Right kidney (tissue), 1 donor: ENCODE measurements around the gene ASL.
A peak's percentile ranks its signal among the peaks of the same experiment; 100 is the strongest.
"Not testable (repeated sequence)": the region's sequence is repeated elsewhere in the genome, so short reads cannot be mapped to it uniquely, and the experiment has no call there.

Source experiments
- DNase-seq: peaks from one replicate; pipeline ENCODE4 v3.0.0-alpha.2; 2016

The ASL gene

DNA sequence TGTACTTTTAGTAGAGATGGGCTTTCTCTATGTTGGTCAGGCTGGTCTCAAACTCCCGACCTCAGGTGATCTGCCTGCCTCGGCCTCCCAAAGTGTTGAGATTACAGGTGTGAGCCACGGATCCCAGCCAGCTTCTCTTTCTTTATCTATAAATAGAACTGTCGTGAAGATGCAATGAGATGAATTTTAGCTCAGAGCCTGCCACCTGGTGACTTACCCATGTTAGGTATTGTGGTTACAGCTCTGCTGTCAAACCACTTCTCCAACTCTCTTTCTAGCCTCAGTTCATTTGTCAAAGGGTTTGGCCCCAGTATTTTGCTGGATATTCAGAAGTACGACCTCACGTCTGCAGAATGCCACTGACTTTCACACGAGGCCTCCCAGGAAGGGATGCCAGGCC lies 3.4 kb upstream of the ASL start:
- not testable (repeated sequence) for DNase-seq

DNA sequence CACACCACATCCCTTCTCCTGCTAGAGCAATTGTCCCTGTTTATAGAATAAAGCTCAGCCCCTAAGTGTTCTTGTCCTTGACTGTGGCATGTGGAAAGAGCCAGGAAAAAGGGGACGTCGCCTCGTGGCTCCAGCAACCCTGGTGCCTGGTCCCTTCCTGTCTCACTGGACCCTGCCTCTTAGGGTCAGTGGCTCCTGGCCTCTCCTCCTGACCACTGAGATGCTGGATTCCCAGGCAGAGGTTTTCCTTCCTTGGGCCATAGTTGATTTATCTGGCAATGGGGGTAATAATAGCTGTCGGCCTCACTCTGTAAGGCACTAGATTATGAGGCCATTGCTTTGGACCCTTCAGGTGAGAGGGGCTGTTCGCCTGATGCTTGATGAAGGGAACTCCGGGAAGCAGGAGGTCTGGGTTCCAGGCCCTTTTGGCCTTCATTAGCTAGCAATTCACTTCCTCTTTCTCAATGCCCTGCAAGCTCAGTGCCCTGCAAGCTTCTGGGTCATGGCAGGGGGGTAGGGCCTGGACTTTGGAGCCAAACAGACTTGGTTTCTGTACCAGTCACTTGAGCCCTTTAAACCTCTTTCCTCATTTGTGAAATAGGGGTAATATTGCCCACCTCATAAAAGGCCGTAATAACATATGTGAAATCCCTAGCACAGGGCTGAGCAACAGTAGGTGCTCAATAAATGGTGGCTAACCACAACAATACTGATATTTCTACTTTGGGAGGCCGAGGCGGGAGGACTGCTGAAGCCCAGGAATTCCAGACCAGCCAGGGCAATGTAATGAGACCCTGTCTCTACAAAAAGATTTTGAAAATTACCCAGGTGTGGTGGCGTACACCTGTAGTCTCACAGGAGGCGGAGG lies 1.1 kb downstream of the ASL start:
- no peak for DNase-seq

DNA sequence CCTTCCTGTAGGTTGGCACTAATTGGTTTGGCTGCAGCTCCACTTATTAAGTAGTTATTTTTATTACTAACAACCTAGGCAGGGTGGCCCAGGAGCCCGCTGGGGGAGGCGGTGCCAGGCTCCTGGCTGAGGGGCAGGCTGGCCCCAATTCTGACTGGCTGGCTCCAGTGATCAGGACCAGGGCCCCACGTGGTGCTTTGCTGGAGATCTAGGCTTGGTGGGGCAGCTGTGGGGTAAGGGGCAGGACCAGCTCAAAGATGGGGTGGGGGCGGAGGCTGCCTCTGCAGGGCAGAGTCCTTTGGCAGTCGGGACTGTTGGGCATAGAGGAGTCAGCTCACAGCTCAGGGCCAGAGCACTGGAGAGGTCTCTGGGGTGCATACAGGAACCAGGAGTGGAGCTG lies 2.4 kb downstream of the ASL start:
- no peak for DNase-seq

DNA sequence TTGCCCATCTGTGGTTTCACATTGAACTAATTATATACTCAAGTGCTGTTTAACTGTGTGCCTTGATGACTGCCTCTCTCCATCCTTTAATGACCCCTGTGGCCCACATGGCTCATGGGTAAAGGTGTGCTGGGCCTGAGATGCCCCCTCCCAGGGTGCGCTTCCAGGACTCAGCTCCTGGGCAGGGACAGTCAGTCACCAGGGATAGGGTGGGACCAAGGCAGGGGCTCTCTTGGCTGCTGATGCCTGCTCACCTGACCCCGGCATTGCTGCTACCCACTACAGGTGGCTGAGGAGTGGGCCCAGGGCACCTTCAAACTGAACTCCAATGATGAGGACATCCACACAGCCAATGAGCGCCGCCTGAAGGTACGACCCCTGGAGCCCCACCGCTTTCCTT lies 6.5 kb downstream of the ASL start:
- no peak for DNase-seq

DNA sequence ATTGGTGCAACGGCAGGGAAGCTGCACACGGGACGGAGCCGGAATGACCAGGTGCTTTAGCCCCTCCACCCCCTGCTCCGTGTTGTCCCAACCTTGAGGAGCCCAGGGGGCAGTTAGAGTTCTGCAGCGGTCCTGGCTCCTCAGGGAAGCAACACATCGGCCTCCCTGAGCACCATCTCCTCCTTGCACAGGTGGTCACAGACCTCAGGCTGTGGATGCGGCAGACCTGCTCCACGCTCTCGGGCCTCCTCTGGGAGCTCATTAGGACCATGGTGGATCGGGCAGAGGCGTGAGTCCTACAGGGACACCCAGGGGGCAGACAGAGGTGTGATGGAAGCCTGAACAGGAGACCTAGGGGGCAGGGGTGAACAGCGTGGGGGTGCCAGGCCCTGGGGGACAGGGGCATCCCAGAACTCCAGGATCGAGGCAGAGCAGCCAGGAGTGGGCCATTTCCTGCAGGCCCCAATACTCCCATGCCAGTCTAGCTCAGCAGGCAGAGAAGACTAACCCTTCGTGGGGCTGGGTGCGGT lies 7.3 kb downstream of the ASL start:
- DNase-seq = no peak

DNA sequence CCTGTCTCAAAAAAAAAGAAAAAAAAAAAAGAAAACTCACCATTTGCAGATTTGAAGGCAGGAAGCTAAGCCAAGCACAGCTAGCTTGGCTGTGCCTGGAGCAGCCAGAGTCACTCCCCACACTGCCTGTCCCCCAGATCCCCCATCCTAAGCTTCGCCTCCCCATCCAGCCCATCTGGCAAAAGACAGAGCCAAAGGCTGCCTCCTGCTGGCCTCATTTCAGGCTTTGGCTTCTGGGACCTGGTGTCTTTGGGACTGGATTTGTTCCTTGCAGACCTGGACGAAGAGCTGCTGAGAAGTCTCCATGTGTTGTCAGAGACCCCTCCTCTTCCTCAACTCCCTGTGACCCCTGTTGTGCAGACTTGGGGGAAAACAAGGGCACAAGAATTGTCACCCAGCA lies 8.1 kb downstream of the ASL start:
- no peak for DNase-seq

DNA sequence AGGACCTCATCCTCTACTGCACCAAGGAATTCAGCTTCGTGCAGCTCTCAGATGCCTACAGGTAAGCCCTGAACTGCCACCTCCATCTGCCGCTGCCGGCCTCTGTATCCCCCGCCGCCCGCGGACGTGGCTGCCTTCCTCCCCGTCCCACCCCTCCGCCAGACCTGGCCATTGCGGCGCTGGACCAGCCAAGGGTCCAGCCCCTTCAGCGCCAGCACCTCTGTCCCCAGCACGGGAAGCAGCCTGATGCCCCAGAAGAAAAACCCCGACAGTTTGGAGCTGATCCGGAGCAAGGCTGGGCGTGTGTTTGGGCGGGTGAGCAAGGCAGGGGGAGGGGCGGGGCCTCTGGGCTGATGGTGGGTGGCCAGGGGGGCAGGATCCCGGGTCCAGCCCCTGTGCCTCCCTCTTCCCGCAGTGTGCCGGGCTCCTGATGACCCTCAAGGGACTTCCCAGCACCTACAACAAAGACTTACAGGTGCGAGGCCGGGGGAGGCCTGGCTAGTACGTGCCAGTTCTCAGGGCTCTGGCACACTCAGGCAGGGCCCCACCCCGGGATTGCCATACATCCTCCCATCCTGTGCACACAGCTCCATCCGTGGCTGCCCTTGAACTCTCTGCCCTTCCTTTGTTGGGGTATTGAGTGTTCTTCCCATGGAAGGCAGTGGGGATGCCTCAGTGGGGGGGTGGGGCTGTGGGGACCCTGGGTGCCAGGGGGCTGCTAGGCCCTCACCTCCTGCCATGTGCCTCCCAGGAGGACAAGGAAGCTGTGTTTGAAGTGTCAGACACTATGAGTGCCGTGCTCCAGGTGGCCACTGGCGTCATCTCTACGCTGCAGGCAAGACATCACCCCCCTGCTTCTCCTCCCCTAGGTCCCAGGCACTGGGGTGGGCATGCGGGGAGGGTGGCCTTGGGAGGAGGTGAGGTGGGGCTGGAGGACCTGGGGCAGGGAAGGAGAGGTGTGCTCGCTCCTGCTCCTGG lies 13.5 kb downstream of the ASL start:
- DNase-seq = no peak

DNA sequence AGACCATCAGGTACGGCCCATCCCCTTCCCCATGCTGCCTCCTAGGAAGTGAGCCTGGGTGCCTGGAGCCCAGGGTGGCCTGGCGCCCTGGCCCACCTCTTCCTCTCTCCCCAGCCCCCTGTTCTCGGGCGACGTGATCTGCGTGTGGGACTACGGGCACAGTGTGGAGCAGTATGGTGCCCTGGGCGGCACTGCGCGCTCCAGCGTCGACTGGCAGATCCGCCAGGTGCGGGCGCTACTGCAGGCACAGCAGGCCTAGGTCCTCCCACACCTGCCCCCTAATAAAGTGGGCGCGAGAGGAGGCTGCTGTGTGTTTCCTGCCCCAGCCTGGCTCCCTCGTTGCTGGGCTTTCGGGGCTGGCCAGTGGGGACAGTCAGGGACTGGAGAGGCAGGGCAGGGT lies 17.0 kb downstream of the ASL start:
- DNase-seq = no peak

DNA sequence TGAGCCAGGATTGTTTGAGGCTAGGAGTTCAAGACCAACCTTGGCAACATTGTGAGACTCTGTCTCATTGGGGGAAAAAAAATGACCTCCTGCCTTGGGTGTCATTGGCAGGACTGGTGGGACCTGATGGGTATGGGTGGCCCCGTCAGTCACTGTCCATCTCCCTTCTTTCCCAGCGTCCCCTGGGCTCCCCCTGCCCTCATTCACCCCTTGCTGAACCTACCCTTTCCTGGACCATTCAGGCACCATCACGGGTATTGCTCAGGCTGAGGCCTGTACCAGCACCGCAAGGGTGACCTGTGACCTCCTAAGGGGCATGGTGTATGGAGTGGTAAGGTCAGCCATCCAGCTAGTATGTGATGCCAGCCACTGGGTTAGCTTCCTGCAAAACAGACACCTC lies 19.4 kb downstream of the ASL start:
- DNase-seq = no peak

DNA sequence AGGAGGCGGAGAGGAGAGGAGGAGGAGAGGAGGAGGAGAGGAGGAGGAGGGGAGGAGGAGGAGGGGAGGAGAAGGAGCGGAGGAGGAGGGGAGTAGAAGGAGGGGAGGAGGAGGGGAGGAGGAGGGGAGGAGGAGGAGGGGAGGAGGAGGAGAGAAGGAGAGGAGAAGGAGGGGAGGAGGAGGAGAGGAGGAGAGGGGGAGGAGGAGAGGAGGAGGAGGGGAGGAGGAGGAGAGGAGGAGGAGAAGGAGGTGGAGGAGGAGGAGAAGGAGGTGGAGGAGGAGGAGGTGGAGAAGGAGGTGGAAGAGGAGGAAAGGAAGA lies 23.6 kb downstream of the ASL start:
- no peak for DNase-seq

DNA sequence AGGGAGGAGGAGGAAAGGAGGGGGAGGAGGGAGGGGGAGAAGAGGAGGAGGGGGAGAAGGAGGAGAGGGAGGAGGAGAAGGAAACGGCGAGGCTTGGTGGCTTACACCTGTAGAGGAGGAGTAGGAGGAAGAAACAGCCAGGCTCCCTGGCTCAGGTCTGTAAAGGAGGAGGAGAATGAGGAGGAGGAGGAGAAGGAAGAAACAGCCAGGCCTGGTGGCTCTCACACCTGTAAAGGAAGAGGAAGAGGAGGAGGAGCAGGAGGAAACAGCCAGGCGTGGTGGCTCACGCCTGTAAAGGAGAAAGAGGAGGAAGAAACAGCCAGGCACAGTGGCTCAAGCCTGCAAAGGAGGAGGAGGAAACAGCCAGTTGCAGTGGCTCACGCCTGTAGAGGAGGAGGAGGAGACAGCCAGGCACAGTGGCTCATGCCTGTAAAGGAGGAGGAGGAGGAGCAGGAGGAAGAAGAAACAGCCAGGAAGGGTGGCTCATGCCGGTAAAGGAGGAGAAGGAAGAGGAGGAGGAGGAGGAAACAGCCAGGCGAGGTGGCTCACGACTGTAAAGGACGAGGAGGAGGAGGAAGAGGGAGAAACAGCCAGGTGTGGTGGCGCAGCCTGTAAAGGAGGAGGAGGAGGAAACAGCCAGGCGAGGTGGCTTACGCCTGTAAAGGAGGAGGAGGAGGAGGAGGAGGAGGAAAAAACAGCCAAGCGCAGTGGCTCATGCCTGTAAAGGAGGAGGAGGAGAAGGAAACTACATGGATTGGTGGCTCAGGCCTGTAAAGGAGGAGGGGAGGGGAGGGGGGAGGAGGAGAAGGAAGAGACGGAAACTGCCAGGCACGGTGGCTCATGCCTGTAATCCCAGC lies 24.2 kb downstream of the ASL start:
- DNase-seq = peak; percentile 88

DNA sequence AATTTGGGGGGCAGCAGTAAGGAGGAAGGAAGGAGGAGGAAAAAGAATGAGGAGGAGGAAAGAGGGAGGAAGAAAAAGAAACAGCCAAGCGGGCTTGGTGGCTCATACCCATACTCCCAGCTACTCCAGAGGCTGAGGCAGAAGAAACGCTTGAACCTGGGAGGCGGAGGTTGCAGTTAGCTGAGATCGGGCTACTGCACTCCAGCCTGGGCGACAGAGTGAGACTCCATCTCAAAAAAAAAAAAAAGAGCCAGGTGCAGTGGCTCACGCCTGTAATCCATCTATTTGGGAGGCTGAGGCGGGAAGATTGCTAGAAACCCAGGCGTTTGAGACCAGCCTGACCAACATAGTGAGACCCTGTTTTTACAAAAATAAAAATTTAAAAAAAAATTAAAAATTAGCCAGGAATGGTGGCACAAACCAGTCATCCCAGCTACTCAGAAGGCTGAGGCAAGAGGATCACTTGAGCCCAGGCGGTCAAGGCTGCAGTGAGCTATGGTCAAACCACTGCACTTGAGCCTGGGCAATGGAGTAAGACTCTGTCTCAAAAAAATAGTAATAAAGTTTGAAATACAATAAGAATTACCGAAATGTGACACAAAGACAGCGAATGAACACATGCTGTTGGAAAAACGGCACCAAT lies 24.9 kb downstream of the ASL start:
- peak; percentile 81 for DNase-seq

DNA sequence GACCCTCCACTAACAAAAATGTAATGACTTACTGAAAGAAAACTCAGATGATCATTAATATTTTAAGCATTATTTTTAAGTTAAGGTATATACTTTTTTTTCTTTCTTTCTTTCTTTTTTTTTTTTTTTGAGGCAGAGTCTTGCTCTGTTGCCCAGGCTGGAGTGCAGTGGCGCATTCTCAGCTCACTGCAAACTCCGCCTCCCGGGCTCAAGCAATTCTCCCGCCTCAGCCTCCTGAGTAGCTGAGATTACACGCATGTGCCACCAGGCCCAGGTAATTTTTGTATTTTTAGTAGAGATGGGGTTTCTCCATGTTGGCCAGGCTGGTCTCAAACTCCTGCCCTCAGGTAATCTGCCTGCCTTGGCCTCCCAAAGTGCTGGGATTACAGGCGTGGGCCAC lies 26.5 kb downstream of the ASL start:
- not testable (repeated sequence) for DNase-seq

DNA sequence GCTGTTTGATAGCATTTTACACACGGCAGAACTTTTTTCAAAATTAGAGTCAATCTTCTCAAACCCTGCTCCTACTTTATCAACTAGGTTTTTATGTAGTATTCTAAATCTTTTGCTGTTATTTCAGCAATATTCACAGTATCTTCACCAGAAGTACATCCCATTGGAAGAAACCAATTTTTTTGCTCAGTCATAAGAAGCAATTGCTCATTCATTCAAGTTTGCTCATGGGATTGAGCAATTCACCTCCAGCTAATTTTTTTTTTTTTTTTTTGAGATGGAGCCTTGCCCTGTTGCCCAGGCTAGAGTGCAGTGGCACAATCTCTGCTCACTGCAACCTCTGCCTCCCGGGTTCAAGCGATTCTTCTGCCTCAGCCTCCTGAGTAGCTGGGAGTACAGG lies 28.4 kb downstream of the ASL start:
- not testable (repeated sequence) for DNase-seq

DNA sequence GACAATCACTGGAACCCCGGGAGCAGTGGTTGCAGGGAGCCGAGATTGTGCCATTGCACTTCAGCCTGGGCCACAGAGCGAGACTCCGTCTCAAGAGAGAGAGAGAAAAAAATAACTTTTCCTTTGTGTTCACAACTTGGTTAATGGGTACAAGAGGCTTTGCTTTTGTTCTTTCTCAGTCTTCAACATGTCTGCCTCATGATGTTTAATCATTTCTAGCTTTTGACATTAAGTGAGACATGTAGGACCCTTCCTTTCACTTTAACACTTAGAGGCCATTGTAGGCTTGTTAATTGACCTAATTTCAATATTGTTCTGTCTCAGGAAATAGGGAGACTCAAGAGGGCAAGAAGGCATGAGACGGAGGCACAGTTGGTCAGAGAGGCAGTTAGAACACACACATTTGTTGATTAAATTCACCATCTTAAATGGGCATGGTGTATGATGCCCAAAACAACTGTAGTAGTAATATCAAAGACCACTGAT lies 29.7 kb downstream of the ASL start:
- no peak for DNase-seq

DNA sequence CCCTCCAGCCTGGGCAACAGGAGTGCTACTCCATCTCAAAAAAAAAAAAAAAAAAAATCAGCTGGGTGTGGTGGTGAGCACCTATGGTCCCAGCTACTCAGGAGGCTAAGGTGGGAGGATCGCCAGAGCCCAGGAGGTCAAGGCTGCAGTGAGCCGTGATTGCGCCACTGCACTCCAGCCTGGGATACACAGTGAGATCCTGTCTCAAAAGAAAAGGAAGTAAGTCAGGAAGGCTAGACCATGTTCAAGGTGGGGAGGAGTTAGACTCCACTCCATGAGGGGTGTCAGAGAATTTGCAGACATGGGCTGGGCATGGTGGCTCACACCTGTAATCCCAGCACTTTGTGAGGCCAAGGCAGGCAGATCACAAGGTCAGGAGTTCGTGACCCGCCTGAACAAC lies 32.8 kb downstream of the ASL start:
- DNase-seq = not testable (repeated sequence)

DNA sequence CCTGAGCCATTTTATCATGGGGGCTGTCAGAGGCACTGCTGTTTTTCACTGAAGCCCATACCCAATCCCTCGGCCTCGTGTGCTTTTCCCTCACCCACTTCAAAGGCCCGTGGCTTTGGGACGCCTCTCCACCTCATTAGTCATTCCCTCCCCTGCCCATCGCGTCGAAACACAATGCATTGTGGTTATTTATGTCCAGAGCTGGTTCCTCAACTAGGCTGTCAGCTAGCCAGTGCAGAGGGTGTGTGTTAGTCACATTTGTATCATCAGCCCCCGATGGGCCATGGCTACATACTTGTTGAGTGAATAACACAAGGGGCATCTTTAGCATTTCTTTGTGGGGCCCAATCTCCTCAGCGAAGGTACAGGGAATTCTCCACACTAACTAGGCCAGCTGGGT lies 35.2 kb downstream of the ASL start:
- no peak for DNase-seq

DNA sequence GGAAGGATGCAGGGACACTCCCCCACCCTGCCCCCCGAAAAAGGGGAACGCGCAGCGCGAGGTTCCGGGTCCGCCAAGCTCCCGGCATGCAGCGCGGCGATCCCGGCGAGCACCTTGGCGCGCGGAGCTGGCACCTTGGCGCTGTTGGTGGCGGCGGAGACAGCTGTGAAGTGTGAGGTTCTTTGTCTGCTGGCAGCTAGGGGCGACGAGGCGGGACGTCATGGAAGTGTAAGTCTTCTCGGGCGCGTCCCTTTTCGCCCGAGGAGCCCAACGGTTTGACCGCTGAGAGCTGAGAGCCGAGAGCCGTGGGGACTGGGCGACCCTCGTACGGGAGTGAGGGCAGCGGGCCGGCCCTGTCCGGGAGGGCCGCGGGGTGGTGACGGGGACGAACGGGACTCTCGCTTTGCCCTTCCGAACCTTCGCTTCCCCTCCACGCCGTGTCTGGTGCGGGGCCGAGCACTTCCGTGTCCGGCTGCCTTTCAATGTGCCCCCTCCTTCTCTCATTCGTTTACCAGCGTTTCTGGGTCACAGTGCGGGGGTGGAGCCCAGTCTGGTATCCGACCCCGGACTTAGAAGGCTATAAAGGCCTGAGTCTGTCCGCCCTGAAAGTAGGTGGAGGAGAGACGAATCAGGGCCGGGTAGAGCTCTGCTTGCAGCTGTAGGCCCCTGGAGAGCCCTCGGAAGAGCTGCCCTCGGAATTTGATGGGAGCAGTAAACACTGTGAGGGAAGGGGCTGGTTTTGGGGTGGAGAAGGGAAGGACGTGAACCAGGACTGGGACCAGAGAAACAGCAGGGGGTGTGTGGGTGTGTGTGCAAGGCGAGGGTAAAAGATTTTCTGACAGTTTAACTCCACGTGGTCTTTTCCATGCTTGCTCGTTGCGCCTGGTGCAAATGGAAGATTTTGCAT lies 39.4 kb downstream of the ASL start, which contains the start of gene CRCP:
Gene CRCP (plus strand): TSS at position 105 of the 907 bp plus-strand sequence. CDS start 116 bp downstream, at position 221.
- DNase-seq = peak; percentile 93

DNA sequence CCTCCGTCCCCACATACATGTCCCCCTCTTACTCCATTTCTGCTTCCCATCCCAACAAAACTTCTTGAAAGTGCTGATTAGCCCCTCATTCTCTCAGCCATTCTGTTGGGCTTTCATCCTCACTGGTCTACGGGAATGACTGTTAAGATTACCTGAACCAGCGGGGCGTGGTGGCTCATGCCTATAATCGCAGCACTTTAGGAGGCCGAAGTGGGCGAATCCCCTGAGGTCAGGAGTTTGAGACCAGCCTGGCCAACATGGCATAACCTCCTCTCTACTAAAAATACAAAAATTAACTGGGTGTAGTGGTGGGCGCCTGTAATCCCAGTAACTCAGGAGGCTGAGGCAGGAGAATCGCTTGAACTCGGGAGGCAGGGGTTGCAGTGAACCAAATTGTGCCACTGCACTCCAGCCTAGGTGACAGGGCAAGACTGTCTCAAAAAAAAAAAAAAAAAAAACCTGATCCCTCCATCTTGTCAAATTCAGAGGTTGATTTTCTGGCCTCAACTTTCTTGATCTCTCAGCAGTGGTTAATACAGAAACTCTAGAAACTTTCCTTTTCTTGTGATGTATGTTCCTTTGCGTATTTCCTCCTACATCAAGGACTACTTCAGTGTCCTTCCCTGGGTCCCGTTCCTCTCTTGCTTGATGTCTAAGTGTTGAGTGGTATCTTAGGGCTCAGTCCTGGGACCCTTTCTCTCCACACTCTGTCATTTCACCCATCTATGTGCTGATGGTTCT lies 41.2 kb downstream of the ASL start:
- not testable (repeated sequence) for DNase-seq

DNA sequence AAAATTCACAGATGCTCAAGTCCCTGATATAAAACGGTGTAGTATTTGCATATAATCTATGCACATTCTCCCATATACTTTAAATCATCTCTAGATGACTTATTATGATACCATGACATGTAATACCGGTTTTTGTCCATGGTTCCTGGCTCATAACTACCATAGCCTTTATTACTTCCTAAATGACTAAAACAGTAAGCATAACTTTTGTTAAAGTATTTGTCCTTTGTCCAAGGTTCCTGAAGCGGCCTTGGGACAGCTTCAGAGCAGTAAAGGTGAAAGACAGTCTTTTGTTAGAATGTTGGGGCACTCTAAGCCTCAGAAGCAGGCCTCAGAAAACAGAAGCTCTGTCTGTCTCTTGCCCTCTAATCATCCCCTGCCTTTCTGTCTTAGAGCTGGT lies 43.0 kb downstream of the ASL start:
- no peak for DNase-seq
